Measurements from ENCODE around the gene SLC25A30. TPM values are rescaled to one million over a fixed set of nuclear protein-coding genes. Genes with fewer than 3 reads are reported as not detected.
"Not testable (repeated sequence)": the region's sequence is repeated elsewhere in the genome, so short reads cannot be mapped to it uniquely, and the experiment has no call there.

The SLC25A30 gene
- total RNA-seq, 2 experiments from 2014 or later = 18.6 to 19.6 TPM

DNA sequence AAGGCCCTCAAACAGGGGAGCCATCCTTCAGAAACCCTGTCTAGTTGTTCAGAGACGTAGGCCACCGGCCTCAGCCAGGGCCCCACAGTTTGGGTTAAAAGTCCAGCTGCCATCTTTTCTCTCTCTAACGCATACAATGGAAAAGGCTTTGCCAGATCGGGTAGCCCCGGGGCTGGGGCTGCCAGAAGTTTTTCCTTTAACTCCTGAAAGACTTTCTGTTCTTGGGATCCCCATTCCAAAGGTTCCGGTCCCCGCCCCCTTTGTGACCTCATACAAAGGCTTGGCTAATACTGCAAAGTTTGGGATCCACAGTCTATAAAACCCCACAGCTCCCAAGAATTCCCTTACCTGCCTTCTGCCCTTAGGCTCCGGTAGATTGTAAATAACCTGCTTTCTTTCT, 37.5 kb downstream of the SLC25A30 start:
- H3K36me3 Mint-ChIP-seq = peaks cover 11% of the 10 kb centered on the region
- H3K4me1 Mint-ChIP-seq; ATAC-seq (ENCODE audit: low read depth); DNase-seq; H3K4me3 Mint-ChIP-seq; POLR2A ChIA-PET; H3K27me3 Mint-ChIP-seq; H3K27ac Mint-ChIP-seq; H3K9me3 Mint-ChIP-seq: not testable (repeated sequence)

DNA sequence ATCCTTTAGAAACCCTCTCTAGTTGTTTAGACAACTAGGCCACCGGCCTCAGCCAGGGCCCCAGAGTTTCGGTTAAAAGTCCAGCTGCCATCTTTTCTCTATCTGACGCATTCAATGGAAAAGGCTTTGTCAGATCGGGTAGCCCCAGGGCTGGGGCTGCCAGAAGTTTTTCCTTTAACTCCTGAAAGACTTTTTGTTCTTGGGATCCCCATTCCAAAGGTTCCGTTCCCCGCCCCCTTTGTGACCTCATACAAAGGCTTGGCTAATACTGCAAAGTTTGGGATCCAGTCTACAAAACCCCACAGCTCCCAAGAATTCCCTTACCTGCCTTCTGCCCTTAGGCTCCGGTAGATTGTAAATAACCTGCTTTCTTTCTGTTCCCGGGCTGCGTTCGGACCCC, 38.7 kb downstream of the SLC25A30 start:
- H3K9me3 Mint-ChIP-seq; H3K27me3 Mint-ChIP-seq; H3K4me1 Mint-ChIP-seq; H3K27ac Mint-ChIP-seq; DNase-seq; POLR2A ChIA-PET; H3K36me3 Mint-ChIP-seq; ATAC-seq (ENCODE audit: low read depth); H3K4me3 Mint-ChIP-seq: not testable (repeated sequence)

DNA sequence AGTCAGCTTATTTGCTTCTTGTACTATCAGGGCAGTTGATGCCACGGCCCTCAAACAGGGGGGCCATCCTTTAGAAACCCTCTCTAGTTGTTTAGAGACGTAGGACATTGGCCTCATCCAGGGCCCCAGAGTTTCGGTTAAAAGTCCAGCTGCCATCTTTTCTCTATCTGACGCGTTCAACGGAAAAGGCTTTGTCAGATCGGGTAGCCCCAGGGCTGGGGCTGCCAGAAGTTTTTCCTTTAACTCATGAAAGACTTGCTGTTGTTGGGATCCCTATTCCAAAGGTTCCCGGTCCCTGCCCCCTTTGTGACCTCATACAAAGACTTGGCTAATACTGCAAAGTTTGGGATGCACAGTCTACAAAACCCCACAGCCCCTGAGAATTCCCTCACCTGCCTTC, 39.4 kb downstream of the SLC25A30 start:
- DNase-seq; ATAC-seq (ENCODE audit: low read depth); POLR2A ChIA-PET: not testable (repeated sequence)

GRCh38 chr13:45377314-45377713, 40.9 kb downstream of the SLC25A30 start:
- not testable (repeated sequence) for H3K9me3 Mint-ChIP-seq; H3K36me3 Mint-ChIP-seq; H3K4me3 Mint-ChIP-seq; H3K27me3 Mint-ChIP-seq; DNase-seq; ATAC-seq (ENCODE audit: low read depth); H3K4me1 Mint-ChIP-seq; H3K27ac Mint-ChIP-seq
- POLR2A ChIA-PET = interaction anchor here (0.7 kb wide), 1 partner anchor 88 kb away, joined by 3 read pairs; no protein-coding TSS in a partner anchor

More for the DNA sequence above, 39.4 kb downstream of the SLC25A30 start:
- H3K9me3 Mint-ChIP-seq, H3K27ac Mint-ChIP-seq, H3K4me1 Mint-ChIP-seq, H3K4me3 Mint-ChIP-seq, H3K36me3 Mint-ChIP-seq, H3K27me3 Mint-ChIP-seq: not testable (repeated sequence)

DNA sequence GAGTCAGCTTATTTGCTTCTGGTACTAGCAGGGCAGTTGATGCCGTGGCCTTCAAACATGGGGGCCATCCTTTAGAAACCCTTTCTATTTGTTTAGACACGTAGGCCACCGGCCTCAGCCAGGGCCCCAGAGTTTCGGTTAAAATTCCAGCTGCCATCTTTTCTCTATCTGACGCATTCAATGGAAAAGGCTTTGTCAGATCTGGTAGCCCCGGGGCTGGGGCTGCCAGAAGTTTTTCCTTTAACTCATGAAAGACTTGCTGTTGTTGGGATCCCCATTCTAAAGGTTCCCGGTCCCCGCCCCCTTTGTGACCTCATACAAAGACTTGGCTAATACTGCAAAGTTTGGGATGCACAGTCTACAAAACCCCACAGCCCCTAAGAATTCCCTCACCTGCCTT, 41.5 kb downstream of the SLC25A30 start:
- H3K4me3 Mint-ChIP-seq; H3K9me3 Mint-ChIP-seq; H3K36me3 Mint-ChIP-seq; H3K4me1 Mint-ChIP-seq; H3K27ac Mint-ChIP-seq; ATAC-seq (ENCODE audit: low read depth); DNase-seq; H3K27me3 Mint-ChIP-seq: not testable (repeated sequence)
- POLR2A ChIA-PET = interaction anchor here (0.7 kb wide), 1 partner anchor 89 kb away, joined by 3 read pairs; no protein-coding TSS in a partner anchor

- Mint-ChIP-seq H3K9me3 (no peaks in the 10 kb centered on the region), H3K27me3 (no peaks in the 10 kb centered on the region), H3K36me3 (peaks cover 2% of the 10 kb centered on the region), H3K4me1 (peaks cover 5% of the 10 kb centered on the region), H3K4me3 (no peak overlapping the region), H3K27ac (no peak overlapping the region)
- no peak for DNase-seq
- ATAC-seq (ENCODE audit: low read depth) = no peak
- POLR2A ChIA-PET = no interaction called here
Measured at GRCh38 chr13:45374917-45375316, 43.3 kb downstream of the SLC25A30 start.

DNA sequence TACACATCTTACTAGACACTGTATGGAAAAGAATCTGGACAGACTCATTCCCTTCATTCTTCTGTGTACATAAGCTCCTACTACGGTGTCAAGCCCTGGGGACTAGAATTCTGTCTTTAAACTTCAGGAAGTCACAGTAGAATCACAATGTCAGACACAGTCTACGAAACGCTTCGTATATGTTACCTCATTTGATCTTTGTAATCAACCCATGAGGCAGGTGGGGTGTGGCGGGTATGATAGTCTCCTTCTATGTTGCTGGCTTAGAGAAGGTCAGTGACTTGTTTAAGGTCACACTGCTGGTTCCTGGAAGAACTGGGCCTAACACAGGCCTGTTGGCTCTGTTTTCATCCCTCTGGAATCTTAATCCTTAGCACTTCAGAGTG, 45.0 kb downstream of the SLC25A30 start:
- Mint-ChIP-seq H3K4me1 (peaks cover 16% of the 10 kb centered on the region), H3K36me3 (peaks cover 2% of the 10 kb centered on the region), H3K4me3 (no peak overlapping the region), H3K27me3 (no peaks in the 10 kb centered on the region), H3K27ac (no peak overlapping the region), H3K9me3 (no peaks in the 10 kb centered on the region)
- DNase-seq (no peak), ATAC-seq (ENCODE audit: low read depth) (no peak)
- POLR2A ChIA-PET = no interaction called here

GRCh38 chr13:45372189-45373161, 45.7 kb downstream of the SLC25A30 start:
- Mint-ChIP-seq H3K4me1 (peaks cover 23% of the 10 kb centered on the region), H3K27ac (no peak overlapping the region), H3K36me3 (peaks cover 2% of the 10 kb centered on the region), H3K27me3 (no peaks in the 10 kb centered on the region), H3K9me3 (no peaks in the 10 kb centered on the region), H3K4me3 (no peak overlapping the region)
- ATAC-seq (ENCODE audit: low read depth) = no peak
- POLR2A ChIA-PET = interaction anchor here (0.7 kb wide), 1 partner anchor 186 kb away, joined by 5 read pairs; no protein-coding TSS in a partner anchor
- DNase-seq = no peak

DNA sequence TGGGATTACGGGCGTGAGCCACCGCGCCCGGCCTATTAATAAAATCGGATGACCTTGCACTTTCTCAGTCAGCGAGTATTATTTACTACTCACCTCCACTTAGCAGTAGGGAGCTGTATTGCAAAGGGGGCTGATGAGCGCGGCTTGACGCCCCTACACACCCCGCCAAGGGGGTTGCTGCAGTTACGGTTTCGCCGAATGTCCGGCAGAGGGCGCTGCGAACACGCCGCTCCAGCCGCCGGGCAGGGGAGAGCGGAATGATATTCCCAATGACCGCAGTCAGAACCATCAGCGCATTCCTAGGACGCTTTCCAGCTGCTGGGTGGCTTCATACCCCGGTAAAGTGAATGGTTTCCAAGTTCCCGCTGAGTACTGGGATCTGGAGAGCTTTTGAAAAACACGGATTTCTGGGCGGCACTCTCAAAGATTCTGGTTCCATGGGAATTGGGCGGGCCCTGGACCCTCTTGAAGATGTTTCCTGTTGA, 47.2 kb downstream of the SLC25A30 start:
- DNase-seq (peak; percentile 66), ATAC-seq (ENCODE audit: low read depth) (no peak)
- Mint-ChIP-seq H3K27ac (no peak overlapping the region), H3K36me3 (peaks cover 4% of the 10 kb centered on the region), H3K4me3 (no peak overlapping the region), H3K4me1 (peaks cover 31% of the 10 kb centered on the region), H3K9me3 (no peaks in the 10 kb centered on the region), H3K27me3 (no peaks in the 10 kb centered on the region)
- POLR2A ChIA-PET = interaction anchor here (0.8 to 1.3 kb wide), 3 partner anchors 15 to 47 kb away, joined by 3 read pairs; partner anchors contain the start of gene SLC25A30

DNA sequence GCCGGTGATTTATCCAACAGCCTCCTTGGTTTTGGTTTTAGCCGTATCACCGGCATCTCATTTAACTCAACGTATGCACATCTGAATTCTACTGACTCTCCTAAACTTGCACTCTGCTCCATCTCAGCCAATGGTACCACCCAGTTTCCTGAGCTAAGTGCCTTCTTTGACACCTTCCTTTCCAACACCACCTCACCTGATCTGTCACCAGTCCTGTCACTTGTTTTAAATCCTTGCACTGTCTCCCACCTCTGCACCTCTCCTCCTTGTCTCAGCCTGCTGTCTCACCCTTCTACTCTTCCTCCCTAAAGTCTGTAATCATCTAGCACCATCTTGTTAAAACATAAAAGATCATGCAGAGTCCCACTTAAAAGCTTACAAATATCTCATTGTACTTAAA, 49.1 kb downstream of the SLC25A30 start:
- DNase-seq (no peak), ATAC-seq (ENCODE audit: low read depth) (no peak)
- no peaks in the 10 kb centered on the region for H3K27me3 Mint-ChIP-seq
- POLR2A ChIA-PET = no interaction called here
- H3K27ac Mint-ChIP-seq = peak overlapping the region; percentile 69
- peaks cover 11% of the 10 kb centered on the region for H3K36me3 Mint-ChIP-seq
- peaks cover 31% of the 10 kb centered on the region for H3K4me1 Mint-ChIP-seq
- no peak overlapping the region for H3K4me3 Mint-ChIP-seq
- H3K9me3 Mint-ChIP-seq = no peaks in the 10 kb centered on the region

DNA sequence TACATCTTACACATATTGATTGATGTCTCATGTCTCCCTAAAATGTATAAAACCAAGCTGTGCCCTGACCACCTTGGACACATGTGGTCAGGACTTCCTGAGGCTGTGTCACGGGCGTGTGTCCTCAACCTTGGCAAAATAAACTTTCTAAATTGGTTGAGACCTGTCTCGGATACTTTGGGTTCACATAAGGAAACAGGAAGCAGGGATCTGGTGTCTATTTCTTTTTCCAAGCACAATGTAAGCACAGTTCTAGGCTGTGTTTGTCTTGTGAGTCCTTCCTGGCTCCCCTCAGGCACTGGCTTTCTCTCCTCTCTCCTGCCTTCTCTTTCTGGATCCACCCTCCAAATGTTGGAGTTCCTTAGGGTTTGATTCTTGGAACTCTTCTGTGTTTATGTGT, 49.6 kb downstream of the SLC25A30 start:
- Mint-ChIP-seq H3K27ac (peak overlapping the region; percentile 95), H3K36me3 (peaks cover 17% of the 10 kb centered on the region), H3K4me3 (peak overlapping the region; percentile 35), H3K27me3 (no peaks in the 10 kb centered on the region), H3K9me3 (peaks cover 2% of the 10 kb centered on the region), H3K4me1 (peaks cover 32% of the 10 kb centered on the region)
- ATAC-seq (ENCODE audit: low read depth) (no peak), DNase-seq (no peak)
- POLR2A ChIA-PET = interaction anchor here (0.6 to 1.4 kb wide), 2 partner anchors 131 to 260 kb away, joined by 3 read pairs; no protein-coding TSS in a partner anchor

GRCh38 chr13:45368005-45368404, 50.2 kb downstream of the SLC25A30 start:
- DNase-seq (no peak), ATAC-seq (ENCODE audit: low read depth) (no peak)
- POLR2A ChIA-PET = interaction anchor here (0.6 to 1.6 kb wide), 8 partner anchors 11 to 260 kb away, joined by 3 to 22 read pairs (median 4); partner anchors contain the start of gene TPT1
- Mint-ChIP-seq H3K27ac (peak overlapping the region; percentile 95), H3K4me1 (peaks cover 35% of the 10 kb centered on the region), H3K4me3 (peak overlapping the region; percentile 69), H3K27me3 (no peaks in the 10 kb centered on the region), H3K9me3 (peaks cover 4% of the 10 kb centered on the region), H3K36me3 (peaks cover 20% of the 10 kb centered on the region)

DNA sequence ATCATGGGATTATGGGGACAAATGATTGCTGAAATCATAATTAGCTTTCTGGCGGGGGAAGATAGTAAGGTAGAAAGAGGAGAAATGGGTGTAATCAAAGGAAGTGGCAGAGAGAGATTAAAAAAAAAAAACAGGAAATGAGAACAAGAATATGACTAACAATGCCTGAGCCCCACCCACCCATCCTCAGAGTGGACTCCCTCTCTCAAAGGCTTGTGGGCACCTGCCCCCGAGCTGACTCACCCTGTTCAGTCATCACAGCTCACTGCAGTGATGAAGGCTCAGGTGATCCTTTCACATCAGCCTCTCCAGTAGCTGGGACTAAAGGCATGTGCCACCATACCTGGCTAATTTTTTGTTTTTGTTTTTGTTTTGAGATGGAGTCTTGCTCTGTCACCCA, 50.8 kb downstream of the SLC25A30 start:
- H3K4me1 Mint-ChIP-seq = peaks cover 42% of the 10 kb centered on the region

More for the DNA sequence above, 50.8 kb downstream of the SLC25A30 start:
- POLR2A ChIA-PET = interaction anchor here (0.5 to 1.6 kb wide), 12 partner anchors 11 to 132 kb away, joined by 3 to 22 read pairs (median 4); partner anchors contain the start of genes COG3 and TPT1
- ATAC-seq (ENCODE audit: low read depth) (peak; percentile 100), DNase-seq (peak; percentile 74)
- Mint-ChIP-seq H3K27ac (peak overlapping the region; percentile 95), H3K9me3 (peaks cover 4% of the 10 kb centered on the region), H3K36me3 (peaks cover 26% of the 10 kb centered on the region), H3K4me3 (peak overlapping the region; percentile 69), H3K27me3 (no peaks in the 10 kb centered on the region)
